Cortex of kidney (tissue), 1 donor: Measurements from ENCODE around the gene LENG8.
"Not testable (repeated sequence)": the region's sequence is repeated elsewhere in the genome, so short reads cannot be mapped to it uniquely, and the experiment has no call there.

Experiments used
- DNase-seq: peaks from one replicate; lab custom pipeline; 2025; lab: John Stamatoyannopoulos, UW

Gene LENG8

GRCh38 chr19:54484451-54484850 lies 35.5 kb downstream of the LENG8 start:
- DNase-seq, result no peak

DNA sequence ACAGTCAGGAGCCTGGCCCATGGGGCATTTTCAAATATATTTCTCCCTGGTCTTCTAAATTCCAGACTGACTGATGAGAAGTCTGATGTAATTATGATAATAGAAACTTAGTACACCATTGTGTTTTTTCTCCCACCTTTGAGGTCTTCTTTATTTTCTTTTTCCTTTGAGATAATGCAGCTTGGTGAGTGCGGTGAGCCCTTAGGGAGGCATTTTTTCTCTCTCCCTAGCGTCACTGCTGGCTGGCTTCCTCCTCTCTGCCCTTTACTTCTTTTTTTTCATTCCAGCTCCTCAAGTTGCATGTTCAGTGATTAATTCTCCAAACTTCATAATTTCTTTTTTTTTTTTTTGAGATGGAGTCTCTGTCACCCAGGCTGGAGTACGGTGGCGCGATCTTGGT lies 36.9 kb downstream of the LENG8 start:
- no peak for DNase-seq

DNA sequence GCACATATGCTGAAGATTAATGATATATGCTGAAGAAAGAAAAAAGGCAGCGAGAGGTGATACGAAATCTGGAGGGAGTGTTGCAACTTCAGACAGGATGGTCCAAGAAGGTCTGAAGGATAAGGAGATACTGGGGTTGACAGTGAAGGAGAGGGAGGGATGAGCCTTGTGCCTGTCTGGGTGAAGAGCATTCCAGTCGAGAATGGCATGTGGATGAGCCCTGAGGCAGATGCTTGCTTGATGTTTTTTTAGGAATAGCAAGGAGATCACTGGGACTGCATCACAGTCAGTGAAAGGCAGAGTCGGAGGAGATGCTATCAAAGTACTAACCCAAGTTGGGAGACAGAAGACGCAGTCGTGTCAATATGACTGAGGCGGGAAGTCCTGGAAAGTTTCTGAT lies 40.3 kb downstream of the LENG8 start:
- no peak for DNase-seq

GRCh38 chr19:54489766-54490165 lies 40.8 kb downstream of the LENG8 start:
- DNase-seq, result no peak

DNA sequence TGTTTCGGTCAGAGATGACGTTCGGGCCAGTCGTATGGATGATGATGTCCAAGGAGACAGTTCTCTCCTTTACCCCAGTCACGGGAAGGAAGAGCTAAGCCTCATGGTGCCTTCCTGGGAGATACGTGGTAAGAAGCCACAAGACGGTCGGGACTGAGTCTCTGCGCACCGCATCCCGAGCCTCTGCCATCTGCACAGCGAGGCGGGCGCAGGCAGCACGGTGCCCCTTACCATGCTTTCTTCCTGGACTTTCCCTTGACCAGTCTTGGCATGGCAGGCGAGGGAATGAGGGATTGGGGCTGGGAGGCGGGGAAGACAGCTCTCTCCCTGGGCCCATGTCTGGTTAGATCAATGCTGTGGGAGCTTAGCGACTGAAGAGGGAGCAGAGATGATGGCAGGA lies 43.6 kb downstream of the LENG8 start:
- DNase-seq, result no peak

GRCh38 chr19:54493056-54493455 lies 44.1 kb downstream of the LENG8 start:
- not testable (repeated sequence) for DNase-seq

DNA sequence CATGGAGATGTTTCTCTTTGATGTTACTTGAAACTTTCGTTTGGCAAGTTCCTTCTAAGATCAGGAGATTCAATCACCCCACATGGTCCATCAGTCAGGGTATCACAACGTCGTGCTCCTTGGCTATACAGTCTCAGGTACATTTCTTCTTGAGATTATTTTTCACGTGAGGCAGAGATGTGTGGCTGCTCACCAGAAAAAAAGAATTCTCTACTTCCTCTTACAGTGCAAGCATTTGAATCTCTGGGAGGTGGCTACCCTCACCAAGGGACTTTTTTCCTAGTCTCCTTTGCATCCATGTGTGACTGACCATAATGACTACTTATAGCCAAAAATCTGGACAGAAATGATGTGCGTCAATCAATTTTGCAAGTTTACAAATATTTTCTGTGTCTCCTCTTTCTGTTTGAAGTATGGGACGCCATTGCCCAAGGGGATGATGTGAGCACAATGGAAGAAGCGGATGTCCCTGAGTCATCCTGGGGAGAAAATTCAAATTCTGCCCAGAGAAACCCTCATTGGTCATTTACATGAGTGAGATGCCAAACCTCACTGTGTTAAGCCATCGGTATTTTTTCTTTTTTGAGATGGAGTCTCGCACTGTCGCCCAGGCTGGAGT lies 45.1 kb downstream of the LENG8 start:
- no peak for DNase-seq

GRCh38 chr19:54495284-54495683 lies 46.3 kb downstream of the LENG8 start:
- DNase-seq, result not testable (repeated sequence)

DNA sequence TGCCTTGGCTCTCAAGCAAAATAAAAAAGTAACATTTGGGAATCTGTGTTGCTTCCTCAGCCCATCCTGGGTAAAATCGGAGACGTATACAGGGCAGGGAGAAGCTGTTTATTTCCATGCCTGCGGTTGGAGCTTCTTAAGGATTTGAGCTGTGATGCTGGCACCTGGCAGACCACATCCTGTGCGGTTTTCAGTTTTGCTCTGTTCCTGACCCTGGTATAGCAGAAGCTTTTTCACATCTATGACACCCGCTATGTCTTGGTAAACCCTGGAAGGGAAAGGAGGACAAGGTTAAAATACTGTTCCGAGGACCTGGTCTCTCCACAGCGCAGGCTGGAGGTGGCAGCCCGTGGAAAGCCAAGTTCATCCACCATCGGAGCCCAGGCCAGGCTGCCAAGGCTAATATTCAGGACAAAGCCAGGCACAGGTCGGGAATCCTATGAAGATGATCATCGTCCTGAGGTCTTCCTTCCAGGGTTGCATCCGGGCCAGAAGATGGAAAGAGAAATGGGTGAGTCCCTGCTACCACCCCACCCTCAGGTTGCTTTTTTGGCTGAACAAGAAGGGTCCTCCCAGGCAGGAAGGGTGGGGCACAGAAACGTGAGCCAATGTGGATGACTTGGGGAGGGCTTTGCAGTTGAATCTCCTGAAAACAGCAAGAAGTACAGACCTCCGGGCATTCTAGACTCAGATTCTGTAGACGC lies 48.9 kb downstream of the LENG8 start:
- not testable (repeated sequence) for DNase-seq

DNA sequence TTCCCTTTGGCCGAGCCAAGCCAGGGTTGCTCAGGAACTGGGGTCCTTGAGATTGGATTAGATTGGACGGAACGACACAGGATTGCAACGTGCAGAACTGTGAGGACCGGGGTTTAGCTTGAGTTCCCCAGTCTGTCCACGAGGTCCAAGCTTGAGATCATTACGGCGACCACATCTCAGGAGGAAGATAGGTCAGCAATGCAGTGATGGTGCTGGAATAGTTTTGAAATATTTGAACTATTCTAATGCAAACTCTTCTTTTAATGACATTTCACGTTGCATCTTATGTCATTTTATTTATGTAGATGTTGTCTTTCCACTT lies 49.4 kb downstream of the LENG8 start:
- DNase-seq, result not testable (repeated sequence)

GRCh38 chr19:54502518-54503048 lies 53.6 kb downstream of the LENG8 start, which contains the start of gene LAIR2:
Gene LAIR2, plus strand, starts transcription at chr19:54502831. Its CDS starts 88 bp downstream, at chr19:54502919.
- no peak for DNase-seq

DNA sequence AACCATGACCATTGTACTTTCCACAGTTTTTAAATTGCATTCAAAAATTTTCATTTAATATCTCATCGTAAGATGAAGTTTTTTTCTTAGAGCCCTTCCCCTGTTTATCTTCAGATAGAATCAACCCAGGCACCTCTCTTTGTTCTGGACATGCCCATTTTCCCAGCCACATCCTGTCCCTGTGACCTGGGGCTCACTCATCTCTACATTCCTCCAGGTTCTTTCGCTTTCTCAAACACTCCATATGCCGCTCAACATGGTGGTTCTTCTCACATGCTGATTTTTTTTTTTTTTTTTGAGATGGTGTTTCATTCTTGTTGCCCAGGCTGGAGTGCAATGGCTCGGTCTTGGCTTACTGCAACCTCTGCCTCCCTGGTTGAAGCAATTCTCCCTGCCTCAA lies 56.5 kb downstream of the LENG8 start:
- DNase-seq, result not testable (repeated sequence)

DNA sequence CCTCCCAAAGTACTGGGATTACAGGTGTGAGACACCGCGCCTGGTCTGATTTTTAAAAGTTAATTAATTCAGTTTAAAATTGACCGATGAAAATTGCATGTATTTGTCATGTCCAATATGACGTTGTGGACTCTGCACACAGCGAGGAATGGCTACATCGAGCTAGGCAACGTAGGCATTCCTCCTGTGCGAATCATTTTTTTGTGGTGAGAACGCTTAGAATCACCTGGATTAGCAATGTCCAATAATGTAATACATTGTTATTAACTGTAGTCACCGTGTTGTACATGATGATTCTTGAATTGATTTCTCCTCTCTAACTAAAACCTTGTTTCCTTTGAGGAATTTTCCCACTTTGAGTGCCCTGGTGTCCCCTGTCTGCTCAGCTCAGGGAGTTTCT lies 57.1 kb downstream of the LENG8 start:
- DNase-seq, result no peak

DNA sequence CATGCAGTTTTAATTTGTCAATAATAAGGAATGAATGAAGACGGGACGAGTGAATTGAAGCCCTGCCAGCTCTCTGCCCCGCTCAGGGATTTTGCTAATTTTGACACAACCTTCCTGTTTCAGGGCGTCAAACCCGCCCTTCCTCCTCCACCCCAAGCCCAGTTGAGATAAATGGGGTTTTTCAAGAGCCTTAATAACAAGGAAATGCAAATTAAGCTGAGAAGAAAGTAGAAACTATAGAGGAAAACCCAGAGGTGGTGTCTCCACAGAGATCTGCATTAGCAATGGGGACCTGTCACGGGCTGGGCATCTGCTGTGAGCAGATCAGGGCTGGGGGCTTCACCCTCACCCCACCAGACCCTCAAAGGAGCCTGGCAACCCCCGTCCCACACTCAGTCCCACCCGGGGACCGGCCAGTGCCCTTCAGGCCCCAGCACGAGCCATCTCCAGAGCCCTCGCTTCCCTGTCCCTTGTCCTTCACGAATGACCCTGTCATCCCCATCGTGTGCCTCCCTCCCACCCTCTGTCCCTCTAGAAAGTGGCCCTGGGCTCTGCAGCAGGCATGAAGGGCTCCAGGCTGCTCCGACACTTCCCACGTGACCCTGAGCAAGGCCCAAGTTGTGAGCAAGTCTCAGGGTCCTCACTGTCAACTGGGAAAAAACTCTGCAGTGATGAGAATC lies 58.2 kb downstream of the LENG8 start:
- DNase-seq, result not testable (repeated sequence)

GRCh38 chr19:54507824-54508223 lies 58.8 kb downstream of the LENG8 start:
- DNase-seq, result no peak

GRCh38 chr19:54508487-54508886 lies 59.5 kb downstream of the LENG8 start:
- DNase-seq, result not testable (repeated sequence)

DNA sequence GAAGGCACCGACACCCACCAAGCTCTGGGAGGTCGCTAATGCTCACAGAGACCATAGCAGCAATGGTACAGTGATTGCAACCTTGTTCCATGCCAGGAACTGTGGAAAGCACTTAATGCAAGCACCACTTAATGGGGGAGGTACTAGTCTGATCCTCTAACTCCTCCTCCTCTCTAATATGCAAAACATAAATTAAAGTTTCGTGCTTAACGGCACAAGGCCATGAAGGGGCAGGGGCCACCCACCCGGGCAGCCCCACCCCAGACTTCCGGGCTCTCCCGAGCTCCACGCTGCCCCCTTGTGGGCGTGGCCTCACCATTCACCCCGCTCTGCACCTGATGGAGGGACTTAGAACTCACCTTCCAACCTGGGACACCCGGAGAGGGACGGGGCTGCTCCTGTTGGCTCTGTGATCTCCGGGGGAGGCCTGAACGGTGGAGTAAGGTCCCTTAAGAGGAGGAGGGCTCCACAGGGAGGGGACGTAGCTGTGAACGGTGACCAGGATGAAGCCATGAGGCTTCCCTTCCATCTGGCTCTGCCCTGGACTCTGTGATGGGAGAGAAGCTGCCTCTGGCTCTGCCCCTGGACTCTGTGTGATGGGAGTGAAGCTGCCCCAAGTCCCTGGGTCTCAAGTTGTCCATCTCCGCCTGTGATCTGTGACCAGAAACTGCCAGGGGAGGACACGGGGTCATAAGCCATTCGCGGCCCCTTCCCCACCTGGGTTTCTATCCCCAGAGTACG lies 60.4 kb downstream of the LENG8 start:
- DNase-seq, result not testable (repeated sequence)
